IPS-18a (cell line): ENCODE measurements around the gene SLC6A8.
"Not testable (repeated sequence)": the region's sequence is repeated elsewhere in the genome, so short reads cannot be mapped to it uniquely, and the experiment has no call there.

Experiments
- H3K27ac ChIP-seq: one replicate; pipeline ENCODE4 v1.5.1; 2013; ENCODE audit warnings: low read length
- H3K27me3 ChIP-seq: one replicate; pipeline ENCODE4 v1.6.1; 2013; ENCODE audit warnings: mild to moderate bottlenecking, low read length; ENCODE audit not compliant: control insufficient read depth, insufficient read depth
- H3K36me3 ChIP-seq: one replicate; pipeline ENCODE4 v1.6.1; 2013; ENCODE audit warnings: low read depth, low read length; ENCODE audit not compliant: control insufficient read depth
- H3K4me1 ChIP-seq: one replicate; pipeline ENCODE4 v1.6.1; 2013; ENCODE audit warnings: low read depth, low read length; ENCODE audit not compliant: control insufficient read depth
- H3K4me3 ChIP-seq: one replicate; pipeline ENCODE4 v1.5.1; 2013; ENCODE audit warnings: low read length
- H3K9ac ChIP-seq: one replicate; pipeline ENCODE4 v1.6.1; 2013; ENCODE audit warnings: mild to moderate bottlenecking, low read length, moderate library complexity
- H3K9me3 ChIP-seq: one replicate; pipeline ENCODE4 v1.6.1; 2013; ENCODE audit warnings: low read depth, low read length; ENCODE audit not compliant: control insufficient read depth

SLC6A8 gene

DNA sequence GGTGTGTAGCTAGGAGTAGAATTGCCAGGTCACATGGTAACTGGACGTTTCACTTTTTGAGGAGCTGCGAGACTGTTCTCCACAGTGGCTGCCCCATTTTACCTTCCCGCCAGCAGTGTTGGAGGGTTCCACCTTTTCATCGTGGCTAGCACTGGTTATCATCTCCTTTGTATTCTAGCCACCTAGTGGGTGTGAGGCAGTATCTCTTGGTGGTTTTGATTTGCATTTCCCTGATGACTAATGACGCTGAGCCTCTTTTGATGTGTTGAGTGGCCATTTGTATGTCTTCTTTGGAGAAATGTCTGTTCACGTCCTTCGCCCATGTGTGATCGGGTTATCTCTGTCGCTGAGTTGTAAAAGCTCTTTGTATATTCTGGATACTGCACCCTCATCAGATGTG, 47.5 kb downstream of the SLC6A8 start:
- no peaks in the 10 kb centered on the region for H3K4me1 ChIP-seq
- H3K9ac ChIP-seq = no peak overlapping the region
- H3K27ac ChIP-seq = no peak overlapping the region
- no peaks in the 10 kb centered on the region for H3K36me3 ChIP-seq
- peaks cover 4% of the 10 kb centered on the region for H3K9me3 ChIP-seq
- H3K27me3 ChIP-seq = no peaks in the 10 kb centered on the region
- H3K4me3 ChIP-seq = no peak overlapping the region

DNA sequence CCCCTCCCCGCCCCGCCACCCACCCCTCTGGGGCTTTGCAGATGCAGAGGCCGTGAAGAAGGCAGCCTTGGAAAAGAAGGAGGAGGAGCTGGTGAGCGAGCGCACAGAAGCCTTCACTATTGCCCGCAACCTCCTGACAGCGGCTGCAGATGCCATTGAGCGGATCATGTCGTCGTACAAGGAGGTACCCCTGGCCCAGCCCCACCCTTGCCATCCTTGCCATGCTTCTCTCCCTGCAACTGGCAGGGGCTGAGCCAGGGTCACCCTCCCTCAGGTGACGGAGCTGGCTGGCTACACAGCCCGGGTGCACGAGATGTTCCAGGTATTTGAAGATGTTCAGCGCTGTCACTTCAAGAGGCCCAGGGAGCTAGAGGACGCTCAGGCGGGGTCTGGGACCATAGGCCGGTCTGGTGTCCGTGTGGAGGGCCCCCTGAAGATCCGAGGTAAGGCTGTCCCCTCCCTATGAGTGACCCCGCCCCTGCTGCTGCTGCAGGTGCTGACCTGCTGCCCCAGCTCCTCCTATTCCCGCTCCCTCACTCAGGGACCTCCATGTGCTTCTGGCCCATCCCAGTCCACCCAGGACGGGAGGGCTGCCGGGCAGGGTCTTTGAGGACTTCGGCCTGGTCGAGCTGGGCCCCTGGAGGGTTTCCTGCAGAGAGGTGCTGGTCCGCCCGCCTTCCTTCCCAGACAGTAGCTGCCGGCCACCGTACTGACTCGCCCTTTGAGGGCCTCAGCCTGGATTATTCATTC, 48.5 kb downstream of the SLC6A8 start:
- no peaks in the 10 kb centered on the region for H3K4me1 ChIP-seq
- peaks cover 3% of the 10 kb centered on the region for H3K9me3 ChIP-seq
- no peak overlapping the region for H3K27ac ChIP-seq
- H3K27me3 ChIP-seq = no peaks in the 10 kb centered on the region
- no peak overlapping the region for H3K9ac ChIP-seq
- H3K4me3 ChIP-seq = no peak overlapping the region
- H3K36me3 ChIP-seq = no peaks in the 10 kb centered on the region

DNA sequence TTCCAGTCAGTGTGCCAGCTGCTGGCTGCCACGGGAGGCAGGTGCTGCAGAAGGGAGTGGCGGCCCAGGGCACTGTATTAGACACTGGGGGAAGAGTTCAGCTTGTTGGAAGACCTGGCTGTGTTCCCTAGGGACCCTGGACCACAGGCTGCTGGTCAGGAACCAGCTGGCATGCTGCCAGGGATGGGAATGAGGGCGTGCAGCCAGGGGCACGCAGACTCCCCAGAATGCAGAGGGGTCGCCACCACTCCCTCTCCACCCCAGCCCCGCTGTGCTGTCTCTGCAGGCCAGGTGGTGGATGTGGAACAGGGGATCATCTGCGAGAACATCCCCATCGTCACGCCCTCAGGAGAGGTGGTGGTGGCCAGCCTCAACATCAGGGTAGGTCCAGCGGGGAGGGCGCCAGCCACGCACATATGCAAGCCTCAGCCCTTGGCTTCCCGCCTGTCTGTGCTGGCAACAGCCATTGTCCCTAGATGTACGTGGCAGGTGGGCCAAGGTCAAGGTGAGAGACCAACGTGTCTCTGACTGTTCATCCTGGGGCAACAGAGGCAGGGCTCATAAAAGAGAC, 49.2 kb downstream of the SLC6A8 start:
- Histone ChIP-seq H3K9me3 (no peaks in the 10 kb centered on the region), H3K27ac (no peak overlapping the region), H3K9ac (no peak overlapping the region), H3K27me3 (no peaks in the 10 kb centered on the region), H3K4me1 (no peaks in the 10 kb centered on the region), H3K4me3 (no peak overlapping the region), H3K36me3 (no peaks in the 10 kb centered on the region)

DNA sequence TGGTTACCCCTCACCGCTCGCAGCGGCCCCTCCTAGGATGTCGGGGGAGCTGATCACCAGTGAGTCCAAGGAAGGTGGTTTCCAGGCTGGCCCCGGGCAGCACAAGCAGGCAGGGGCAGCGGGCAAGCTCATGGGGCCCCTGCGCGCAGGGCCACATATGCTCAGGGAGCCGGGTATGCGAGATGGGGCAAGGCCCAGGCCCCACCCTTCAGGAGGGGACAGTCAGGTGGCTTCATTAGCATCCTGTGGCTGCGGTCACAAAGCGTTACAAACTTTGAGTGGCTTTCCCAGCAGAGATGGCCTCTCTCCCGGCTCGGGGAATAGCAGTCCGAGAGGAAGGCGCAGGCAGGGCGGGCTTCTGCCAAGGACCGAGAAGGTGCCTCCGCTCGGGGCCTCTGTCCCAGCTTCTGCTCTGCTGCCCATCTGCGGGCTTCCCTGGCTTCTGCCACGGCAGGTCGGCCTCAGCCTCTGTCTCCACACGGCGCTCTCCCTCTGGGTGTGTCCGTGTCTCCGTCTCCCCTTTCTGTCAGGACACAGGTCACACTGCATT, 50.4 kb downstream of the SLC6A8 start:
- Histone ChIP-seq H3K27ac (no peak overlapping the region), H3K9me3 (no peaks in the 10 kb centered on the region), H3K4me1 (no peaks in the 10 kb centered on the region), H3K9ac (no peak overlapping the region), H3K27me3 (no peaks in the 10 kb centered on the region), H3K4me3 (no peak overlapping the region), H3K36me3 (no peaks in the 10 kb centered on the region)

DNA sequence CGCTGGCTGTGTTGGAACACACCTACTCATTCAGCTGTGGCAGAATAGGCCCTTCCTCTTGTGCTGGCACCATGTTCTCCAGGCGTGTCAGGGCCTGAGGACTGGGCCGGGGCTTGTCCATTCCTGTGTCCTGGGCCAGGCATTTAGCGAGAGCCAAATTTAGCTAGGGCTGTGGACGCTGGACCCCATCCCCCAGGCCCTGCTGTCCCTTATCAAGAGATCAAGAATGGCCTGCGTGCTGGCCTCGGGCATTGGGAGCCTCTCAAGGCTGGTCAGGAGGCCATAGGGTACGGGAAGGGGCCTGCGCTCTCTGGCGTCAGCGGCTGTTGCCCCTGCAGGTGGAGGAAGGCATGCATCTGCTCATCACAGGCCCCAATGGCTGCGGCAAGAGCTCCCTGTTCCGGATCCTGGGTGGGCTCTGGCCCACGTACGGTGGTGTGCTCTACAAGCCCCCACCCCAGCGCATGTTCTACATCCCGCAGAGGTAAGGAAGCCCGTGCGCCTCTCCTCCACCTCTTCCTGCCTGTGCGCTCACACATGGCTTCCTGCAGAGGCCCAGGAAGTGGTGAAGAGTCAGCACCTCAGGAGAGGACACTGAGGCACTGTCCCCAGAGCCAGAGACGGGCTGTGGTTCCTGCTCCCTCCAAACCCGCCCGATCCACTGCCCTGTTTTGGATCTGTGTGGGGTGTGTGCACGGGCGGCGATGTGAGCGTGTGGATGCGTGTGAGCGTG, 52.2 kb downstream of the SLC6A8 start:
- Histone ChIP-seq H3K27me3 (no peaks in the 10 kb centered on the region), H3K9ac (no peak overlapping the region), H3K36me3 (no peaks in the 10 kb centered on the region), H3K9me3 (no peaks in the 10 kb centered on the region), H3K4me1 (no peaks in the 10 kb centered on the region), H3K27ac (no peak overlapping the region), H3K4me3 (no peak overlapping the region)

DNA sequence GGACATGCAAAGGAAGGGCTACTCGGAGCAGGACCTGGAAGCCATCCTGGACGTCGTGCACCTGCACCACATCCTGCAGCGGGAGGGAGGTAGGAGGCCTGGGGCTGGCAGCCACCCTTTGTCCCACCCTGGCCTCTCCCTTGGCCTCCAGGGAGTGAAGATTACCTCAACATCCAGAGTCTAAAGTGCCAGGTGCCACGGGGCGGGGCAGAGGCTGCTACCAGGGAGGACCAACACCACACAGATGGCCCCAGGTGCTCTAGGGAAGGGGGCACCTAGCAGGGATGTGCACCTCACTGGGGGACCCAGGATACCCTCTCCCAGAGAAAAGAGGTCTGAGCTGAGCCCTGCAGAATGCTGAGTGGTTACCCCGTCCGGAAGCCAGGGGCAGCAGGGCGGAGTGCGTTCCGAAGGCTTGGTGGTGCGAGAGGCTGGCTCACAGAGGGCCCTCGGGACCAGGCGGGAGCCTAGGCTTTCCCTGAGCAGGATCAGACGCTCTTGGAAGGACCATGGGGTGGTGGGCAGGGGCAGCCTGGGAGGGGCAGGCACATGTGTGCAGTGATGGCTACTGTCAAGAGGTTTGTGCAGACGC, 53.0 kb downstream of the SLC6A8 start:
- H3K4me1 ChIP-seq = no peaks in the 10 kb centered on the region
- no peak overlapping the region for H3K9ac ChIP-seq
- H3K4me3 ChIP-seq = no peak overlapping the region
- H3K27me3 ChIP-seq = no peaks in the 10 kb centered on the region
- H3K9me3 ChIP-seq = no peaks in the 10 kb centered on the region
- H3K36me3 ChIP-seq = no peaks in the 10 kb centered on the region
- H3K27ac ChIP-seq = no peak overlapping the region

DNA sequence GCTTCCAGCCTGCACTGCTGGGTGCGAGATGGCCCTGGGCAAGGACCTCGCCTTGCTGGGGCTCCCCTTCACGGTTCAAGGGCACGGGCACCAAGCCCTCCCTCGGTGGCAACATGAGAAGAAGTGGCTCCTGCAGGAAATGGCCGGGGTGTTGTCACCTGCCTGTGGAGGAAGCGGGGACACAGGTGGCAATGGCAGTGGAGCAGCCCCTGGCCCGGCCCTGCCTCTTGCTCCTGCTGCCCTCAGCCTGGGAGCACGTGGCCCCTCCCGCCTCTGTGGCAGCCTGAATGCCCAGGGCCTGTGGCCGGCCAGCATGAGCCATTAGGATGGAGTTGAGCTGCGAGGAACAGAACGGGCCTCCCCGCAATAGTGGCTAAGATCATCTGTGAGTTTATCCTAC, 53.7 kb downstream of the SLC6A8 start:
- Histone ChIP-seq H3K27ac (no peak overlapping the region), H3K4me1 (no peaks in the 10 kb centered on the region), H3K27me3 (no peaks in the 10 kb centered on the region), H3K4me3 (no peak overlapping the region), H3K9ac (no peak overlapping the region), H3K36me3 (no peaks in the 10 kb centered on the region), H3K9me3 (no peaks in the 10 kb centered on the region)

DNA sequence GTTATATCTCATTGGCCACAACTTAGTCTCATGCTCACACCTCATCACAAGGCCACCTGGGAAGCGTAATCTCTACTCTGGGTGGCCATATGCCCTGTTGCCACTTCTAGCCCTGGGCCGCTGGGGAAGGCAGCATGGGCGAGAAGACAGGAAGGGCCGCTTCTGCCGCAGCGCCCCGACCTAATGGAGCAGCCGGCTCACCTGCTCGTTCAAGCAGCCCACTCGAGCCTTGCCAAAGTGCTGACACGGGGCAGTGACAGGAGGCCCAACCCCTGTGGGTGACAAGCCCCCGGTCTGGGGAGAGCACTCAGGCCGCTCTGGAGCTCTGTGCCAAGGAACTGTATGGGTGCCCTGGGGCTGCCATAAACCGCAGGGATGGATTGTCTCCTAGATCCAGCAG, 54.4 kb downstream of the SLC6A8 start:
- not testable (repeated sequence) for H3K9ac ChIP-seq, H3K36me3 ChIP-seq, H3K4me3 ChIP-seq, H3K27me3 ChIP-seq, H3K4me1 ChIP-seq, H3K9me3 ChIP-seq, H3K27ac ChIP-seq

DNA sequence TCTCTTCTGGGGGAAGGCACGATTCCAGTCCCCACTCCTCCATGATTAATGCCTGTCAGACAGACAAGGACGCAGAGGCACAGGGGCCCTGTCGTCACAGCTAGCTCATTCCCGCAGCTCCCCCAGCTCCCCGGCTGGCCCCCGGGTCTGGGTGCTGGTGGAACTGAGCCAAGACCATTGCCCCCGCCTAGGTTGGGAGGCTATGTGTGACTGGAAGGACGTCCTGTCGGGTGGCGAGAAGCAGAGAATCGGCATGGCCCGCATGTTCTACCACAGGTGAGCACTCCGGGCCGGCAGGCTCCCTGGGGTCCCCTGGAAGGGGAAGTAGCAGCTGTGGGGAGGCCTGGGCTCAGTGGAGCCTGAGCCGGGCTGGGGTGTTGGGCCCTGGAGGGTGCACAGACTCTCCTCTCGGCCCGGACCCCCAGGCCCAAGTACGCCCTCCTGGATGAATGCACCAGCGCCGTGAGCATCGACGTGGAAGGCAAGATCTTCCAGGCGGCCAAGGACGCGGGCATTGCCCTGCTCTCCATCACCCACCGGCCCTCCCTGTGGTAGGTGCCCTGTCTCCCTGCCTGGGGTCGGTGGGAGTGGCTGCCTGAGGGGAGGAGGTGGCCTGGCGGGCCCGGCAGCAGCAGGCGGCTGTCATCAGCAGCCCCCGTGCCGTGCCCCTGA, 55.2 kb downstream of the SLC6A8 start:
- H3K27ac ChIP-seq, H3K27me3 ChIP-seq, H3K4me1 ChIP-seq, H3K9me3 ChIP-seq, H3K4me3 ChIP-seq, H3K9ac ChIP-seq, H3K36me3 ChIP-seq: not testable (repeated sequence)

DNA sequence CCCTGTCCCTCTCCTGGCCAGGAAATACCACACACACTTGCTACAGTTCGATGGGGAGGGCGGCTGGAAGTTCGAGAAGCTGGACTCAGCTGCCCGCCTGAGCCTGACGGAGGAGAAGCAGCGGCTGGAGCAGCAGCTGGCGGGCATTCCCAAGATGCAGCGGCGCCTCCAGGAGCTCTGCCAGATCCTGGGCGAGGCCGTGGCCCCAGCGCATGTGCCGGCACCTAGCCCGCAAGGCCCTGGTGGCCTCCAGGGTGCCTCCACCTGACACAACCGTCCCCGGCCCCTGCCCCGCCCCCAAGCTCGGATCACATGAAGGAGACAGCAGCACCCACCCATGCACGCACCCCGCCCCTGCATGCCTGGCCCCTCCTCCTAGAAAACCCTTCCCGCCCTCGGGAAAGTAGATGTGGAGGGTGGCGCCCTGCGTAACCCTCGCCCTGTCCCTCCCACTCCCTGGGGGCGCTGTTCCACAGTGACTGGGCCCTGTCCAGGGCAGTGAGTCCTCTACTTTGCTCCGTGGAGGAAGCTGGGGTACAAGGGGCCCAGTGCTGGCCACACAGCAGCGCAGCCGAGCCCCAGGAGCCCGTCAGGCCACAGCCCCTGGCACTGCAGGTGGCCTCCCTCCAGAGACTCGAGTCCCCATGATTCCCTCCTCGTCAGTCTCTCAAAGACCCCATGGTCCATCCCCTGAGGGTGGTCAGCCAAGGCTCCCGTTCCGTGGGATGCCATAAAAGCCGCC, 55.9 kb downstream of the SLC6A8 start:
- not testable (repeated sequence) for H3K4me1 ChIP-seq, H3K9ac ChIP-seq, H3K27ac ChIP-seq, H3K9me3 ChIP-seq, H3K27me3 ChIP-seq, H3K36me3 ChIP-seq
- peak overlapping the region; percentile 49 for H3K4me3 ChIP-seq
